Fibroblast of skin of scalp (primary cell): ENCODE results near the gene FAM83C.
"Not testable (repeated sequence)": the region's sequence is repeated elsewhere in the genome, so short reads cannot be mapped to it uniquely, and the experiment has no call there.

Experiments
- DNase-seq: peaks from one replicate; pipeline ENCODE4 v3.0.0-alpha.2; 2013

FAM83C gene

GRCh38 chr20:35263532-35264341 lies 28.5 kb downstream of the FAM83C start:
- no peak for DNase-seq

- peak; percentile 55 for DNase-seq
Measured at GRCh38 chr20:35262731-35263531, 29.3 kb downstream of the FAM83C start.

DNA sequence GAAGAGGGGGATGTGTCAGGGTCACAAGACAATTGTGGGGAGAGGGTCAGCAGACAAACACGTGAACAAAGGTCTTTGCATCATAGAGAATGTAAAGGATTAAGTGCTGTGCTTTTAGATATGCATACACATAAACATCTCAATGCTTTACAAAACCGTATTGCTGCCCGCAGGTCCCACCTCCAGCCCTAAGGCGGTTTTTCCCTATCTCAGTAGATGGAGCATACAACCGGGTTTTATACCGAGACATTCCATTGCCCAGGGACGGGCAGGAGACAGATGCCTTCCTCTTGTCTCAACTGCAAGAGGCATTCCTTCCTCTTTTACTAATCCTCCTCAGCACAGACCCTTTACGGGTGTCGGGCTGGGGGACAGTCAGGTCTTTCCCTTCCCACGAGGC lies 29.9 kb downstream of the FAM83C start:
- not testable (repeated sequence) for DNase-seq

DNA sequence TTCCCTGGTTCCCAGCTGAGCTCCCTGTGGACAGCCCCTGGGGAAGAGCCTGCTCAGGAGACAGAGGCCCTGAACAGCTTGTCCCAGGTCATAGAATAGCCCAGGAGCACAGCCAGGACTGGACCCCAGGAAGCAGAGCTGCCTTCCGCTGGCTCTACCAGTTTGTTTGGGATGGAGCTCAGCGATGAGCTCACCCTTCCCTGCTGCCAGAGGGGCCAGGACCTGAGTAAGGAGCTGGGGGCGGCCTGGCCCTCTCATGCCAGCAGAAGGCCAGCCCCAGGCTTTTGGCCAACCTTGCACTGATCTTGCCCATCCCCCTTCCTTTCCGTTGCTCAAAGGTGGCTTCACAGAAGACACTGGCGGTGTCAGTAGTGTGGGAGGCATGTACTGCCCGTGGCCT lies 31.8 kb downstream of the FAM83C start:
- no peak for DNase-seq

DNA sequence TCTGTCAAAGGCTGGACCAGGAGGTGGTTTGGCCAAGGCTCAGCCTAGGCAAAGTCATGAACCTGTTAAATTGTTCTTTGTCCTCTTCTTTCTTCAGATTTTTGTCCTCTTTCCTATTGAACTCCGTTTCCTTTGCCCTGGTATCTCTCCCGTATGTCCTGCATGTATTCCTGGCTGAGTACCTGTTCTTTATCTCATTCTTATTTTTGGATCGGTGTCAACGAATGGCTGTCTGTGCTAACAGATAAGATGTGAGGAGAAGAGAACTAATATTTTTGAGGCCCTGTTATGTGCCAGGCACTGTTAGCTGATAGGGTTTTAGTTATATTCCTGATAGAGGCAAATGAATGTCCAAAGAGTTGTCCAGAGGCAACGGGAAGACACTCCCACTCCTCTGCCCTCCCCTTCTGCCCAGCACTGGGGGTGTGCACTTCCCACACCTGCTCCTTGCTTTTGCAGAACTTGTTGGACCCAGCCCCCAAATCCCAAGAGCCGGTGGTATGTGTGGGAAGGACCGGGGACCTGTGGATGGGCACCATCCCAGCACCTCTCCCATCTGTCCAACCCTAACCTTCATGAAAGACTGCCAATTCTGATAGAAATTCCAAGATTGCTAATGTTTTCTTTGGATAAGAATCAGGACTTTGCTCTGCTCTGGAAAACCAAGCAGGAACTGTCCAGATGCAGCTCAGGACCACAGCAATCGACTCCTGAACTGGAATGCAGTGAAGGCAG lies 34.9 kb downstream of the FAM83C start:
- no peak for DNase-seq

DNA sequence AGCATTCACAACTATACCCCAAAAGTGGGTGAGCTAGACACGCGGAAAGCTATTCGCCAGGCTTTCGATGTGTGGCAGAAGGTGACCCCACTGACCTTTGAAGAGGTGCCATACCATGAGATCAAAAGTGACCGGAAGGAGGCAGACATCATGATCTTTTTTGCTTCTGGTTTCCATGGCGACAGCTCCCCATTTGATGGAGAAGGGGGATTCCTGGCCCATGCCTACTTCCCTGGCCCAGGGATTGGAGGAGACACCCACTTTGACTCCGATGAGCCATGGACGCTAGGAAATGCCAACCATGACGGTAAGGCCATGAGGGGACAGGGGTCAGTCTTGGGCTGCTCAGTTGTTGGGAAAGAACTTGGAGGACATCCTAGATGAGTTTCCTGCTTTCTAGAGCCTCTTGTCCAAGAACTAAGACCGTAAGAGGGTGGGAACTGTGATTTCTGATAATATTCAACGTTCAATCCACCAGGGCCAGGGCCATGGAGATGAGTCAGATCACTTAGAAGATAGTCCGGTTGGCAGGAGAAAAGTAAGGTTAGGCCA lies 37.7 kb downstream of the FAM83C start:
- no peak for DNase-seq

DNA sequence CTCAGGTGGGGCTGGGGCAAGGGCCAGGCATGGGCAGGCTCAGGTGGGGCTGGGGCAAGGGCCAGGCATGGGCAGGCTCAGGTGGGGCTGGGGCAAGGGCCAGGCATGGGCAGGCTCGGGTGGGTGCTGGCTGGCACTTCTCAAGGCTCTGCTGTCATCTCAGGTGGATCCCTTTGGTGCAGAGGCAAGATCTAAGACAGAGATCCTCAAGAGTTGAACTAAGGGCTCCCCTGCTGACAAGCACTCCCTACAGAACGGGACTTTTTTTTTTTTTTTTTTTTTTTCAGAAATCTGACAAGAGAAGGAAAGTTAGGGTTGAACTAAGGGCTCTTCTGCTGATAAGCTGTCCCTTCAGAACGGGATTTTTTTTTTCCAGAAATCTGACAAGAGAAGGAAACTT lies 39.2 kb downstream of the FAM83C start:
- DNase-seq, result no peak

DNA sequence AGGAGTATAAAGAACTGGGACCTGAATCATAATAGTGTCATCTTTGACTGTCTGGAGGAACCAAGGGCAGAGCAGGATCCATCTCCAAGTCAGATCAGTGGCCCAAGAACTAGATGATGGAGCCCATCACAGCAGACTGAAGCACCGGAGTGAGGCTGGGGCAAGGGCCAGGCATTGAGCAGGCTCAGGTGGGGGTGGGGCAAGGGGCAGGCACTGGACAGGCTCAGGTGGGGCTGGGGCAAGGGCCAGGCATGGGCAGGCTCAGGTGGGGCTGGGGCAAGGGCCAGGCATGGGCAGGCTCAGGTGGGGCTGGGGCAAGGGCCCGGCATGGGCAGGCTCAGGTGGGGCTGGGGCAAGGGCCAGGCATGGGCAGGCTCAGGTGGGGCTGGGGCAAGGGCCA lies 39.6 kb downstream of the FAM83C start:
- DNase-seq, result not testable (repeated sequence)

DNA sequence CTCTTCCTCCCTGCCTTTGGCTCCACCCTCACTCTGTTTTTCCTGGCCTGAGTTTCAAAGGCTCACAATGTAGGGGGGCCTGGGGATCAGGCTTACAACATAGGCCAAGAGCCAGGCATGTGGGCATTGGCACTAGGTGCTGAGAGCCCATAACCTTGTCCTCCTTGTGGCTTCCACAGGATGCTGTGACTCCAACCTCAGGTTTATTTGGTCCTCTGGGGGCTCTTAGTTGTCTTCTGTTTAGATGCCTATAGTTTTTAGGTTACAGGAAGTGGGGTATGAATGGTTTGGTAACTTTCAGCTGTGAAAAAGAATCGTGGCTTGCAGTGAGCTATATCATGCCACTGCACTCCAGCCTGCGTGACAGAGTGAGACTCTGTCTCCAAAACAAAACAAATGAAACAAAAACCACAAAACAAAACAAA lies 40.2 kb downstream of the FAM83C start:
- no peak for DNase-seq

- no peak for DNase-seq
Measured at GRCh38 chr20:35251613-35251940, 40.6 kb downstream of the FAM83C start.

GRCh38 chr20:35248641-35249475 lies 43.4 kb downstream of the FAM83C start:
- peak; percentile 44 for DNase-seq

GRCh38 chr20:35246723-35247122 lies 45.5 kb downstream of the FAM83C start:
- DNase-seq, result no peak

DNA sequence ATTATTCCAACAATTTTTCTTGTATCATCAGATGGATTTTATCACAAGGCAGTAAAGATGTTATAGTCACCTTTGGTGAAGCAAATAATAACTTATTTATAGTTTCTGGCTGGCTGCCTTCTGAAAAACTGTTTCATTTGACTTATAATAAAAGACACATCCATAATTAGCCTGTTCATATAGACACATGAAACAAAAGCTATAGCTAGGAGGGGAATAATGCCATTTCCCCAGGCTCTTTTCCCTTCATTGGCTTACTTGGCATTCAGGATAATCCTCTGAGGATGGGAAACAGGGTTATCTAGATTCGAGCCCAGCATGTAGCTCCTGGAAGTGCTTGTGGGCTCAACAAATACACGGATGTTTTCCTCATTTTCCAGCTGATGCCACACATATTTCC lies 48.2 kb downstream of the FAM83C start:
- DNase-seq, result no peak

GRCh38 chr20:35243317-35243716 lies 48.9 kb downstream of the FAM83C start:
- no peak for DNase-seq

DNA sequence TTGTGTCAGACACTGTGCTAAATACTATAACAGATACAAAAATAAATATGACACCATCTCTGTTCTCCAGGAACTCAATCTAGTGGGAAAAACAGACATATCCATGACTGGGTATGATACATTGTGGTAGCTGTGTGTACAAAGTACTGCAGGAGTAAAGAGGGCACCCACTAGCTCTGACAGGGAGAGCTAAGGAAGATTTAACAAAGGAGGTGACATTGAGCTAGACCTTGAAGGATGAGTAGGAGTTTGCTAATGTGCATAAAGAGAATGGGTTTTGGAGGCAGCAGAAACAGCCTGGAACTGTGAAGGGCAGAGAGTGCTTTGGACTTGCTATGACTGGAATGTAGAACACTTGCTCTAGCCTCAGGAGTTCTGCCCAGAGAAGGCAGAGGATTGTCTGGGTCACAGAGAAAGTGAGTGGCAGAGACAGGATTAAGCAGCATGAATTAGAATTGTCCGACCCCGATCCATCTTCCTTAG lies 51.4 kb downstream of the FAM83C start:
- no peak for DNase-seq

- no peak for DNase-seq
Measured at GRCh38 chr20:35240083-35240810, 52.0 kb downstream of the FAM83C start.

- no peak for DNase-seq
Measured at GRCh38 chr20:35238735-35239134, 53.5 kb downstream of the FAM83C start.

DNA sequence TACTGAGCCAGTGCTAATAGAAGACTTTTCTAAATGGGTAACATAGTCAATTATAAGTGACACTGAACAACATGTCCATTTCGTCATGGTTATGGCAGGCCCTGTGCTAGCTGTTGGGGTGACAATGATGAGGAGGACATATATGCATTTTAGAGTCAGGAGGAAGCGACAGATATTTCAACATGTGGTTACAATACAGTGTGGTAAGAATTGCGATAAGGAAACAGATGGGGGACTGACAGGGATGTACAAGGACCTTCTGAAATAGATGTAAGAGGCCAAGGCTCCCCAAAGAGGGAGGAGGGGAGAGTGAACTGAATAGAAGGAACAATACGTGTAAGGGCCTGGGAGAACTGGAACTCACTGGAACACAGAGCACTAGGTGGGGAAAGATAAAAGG lies 54.1 kb downstream of the FAM83C start:
- DNase-seq, result no peak

GRCh38 chr20:35237486-35237885 lies 54.7 kb downstream of the FAM83C start:
- peak; percentile 5 for DNase-seq

DNA sequence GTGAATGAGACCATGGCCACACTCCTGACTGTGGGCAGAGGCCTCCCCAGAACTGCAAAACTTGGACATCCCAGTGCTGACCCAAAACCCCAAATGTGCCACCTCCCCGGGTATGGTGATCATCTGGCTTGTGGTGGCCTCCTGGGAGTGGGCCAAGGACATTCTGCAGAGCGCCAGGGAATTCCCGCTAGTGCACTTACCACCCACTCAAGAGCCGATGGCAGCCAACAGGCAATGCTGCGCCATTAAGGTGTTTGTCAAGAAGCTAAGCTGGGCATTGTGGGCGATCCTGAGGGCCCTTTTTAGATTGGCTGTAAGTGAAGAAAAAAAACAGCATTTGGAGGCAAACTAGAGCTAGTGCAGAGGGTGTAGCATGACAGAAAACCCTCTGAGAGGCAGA lies 56.3 kb downstream of the FAM83C start:
- DNase-seq, result no peak
